OCI-LY1 (cell line): ENCODE data around the gene TPD52L1.

Experiments used
- CTCF ChIP-seq: fragments of 200-600 bp; sonication (generic), shearing (Covaris generic); IDR thresholded peaks from 2 replicates; pipeline ENCODE4 v1.5.1; 2017; ENCODE audit warnings: mild to moderate bottlenecking, antibody characterized with exemption, low read length, moderate library complexity, mixed read lengths
- EZH2 ChIP-seq: fragments of 200-600 bp; sonication (generic), shearing (Covaris generic); IDR thresholded peaks from 2 replicates; pipeline ENCODE4 v1.8.0; 2017; ENCODE audit warnings: borderline replicate concordance, mixed run types, mild to moderate bottlenecking, antibody characterized with exemption, low read length, moderate library complexity, mixed read lengths

DNA sequence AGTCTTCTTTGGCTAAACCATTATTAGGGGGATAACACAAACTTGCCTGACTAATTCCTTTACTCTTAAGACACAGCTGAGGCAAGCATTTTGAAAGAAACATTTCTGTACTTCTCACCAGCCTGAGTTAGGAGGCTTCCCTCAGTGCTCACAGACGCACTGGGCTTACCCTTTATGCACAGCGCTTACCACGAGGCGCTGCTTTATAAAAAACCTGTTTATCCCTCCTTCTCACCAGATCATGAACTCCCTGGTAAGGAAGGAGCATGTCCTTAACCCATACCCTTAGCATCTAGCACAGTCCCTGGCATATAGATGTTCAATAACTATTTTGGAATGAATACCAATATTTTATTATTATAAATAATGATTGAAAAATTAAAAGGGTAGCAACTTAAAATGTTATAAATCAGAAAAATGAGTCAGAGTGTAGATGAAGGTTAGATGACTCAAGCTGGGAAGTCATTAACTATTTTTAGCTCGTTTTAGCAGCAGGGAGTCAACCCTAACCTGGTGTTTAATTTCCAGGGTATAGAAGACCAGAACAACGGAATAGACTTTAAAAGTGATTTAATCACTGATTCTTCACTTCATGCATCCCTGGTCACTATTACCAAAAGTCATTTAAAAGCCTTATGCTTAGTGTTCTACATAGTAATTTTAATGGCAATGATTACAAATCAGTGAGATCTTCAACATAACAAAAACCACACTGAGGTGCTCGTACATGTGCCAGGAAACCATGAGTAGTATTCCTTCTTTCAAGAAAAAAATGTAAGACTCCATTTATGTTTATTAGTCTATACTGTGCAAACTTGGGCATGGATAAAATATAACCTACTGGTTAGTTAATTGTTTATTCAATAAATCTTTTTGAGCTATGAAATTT is 4.1 kb upstream of the TPD52L1 start:
- TF ChIP-seq CTCF (no peak), EZH2 (no peak)
